Ovary (tissue), 9 donors: ENCODE data around the gene MAGI1. TPM values are rescaled to one million over a fixed set of nuclear protein-coding genes. Genes with fewer than 3 reads are reported as not detected.

Experiments used
- DNase-seq, 5 donors: peaks; one replicate each; pipeline ENCODE4 v3.0.0-alpha.2; 2019 to 2020
- H3K27ac ChIP-seq, 2 donors: fragments of 200-600 bp; one replicate each; pipeline versions ENCODE4 v1.5.1 to v1.8.0; 2019 to 2022
- H3K27me3 ChIP-seq: fragments of 200-600 bp; one replicate; pipeline ENCODE4 v1.8.0; 2022
- H3K36me3 ChIP-seq: fragments of 200-600 bp; sonication (generic); one replicate; pipeline ENCODE4 v1.5.1; 2019
- H3K4me1 ChIP-seq: one replicate; pipeline ENCODE4 v1.8.1; 2013; ENCODE audit warnings: mild to moderate bottlenecking, moderate library complexity; ENCODE audit not compliant: insufficient read depth
- H3K4me3 ChIP-seq: fragments of 200-600 bp; sonication (generic); one replicate; pipeline ENCODE4 v1.5.1; 2017
- H3K9me3 ChIP-seq, 2 donors: fragments of 200-600 bp in 1 of 2; sonication (generic) in 1 of 2; one replicate each; pipeline versions ENCODE4 v1.5.1 to v1.8.1; 2013 to 2019; ENCODE audit warnings: mild to moderate bottlenecking in 1 of 2, moderate library complexity in 1 of 2
- EP300 ChIP-seq: sonication (generic); formaldehyde crosslinking; IDR thresholded peaks from one replicate; pipeline ENCODE4 v1.6.1; 2017; ENCODE audit warnings: antibody characterized with exemption
- POLR2A ChIP-seq: fragments of 450-650 bp; IDR thresholded peaks from one replicate; pipeline ENCODE4 v1.6.1; 2017; ENCODE audit warnings: antibody characterized with exemption, mild to moderate bottlenecking, moderate library complexity
- WGBS, 3 donors: extraction: QIAGEN DNeasy Blood & Tissue Kit in 1 of 3; methylation state at CpG; one replicate each; pipeline versions ENCODE4 v1.1.5 to v1.1.7; 2013 to 2017; 5-methylcytosine and 5-hydroxymethylcytosine counted together
- intact Hi-C, 4 donors: fragments of 100-400 bp; cut with DNase I; formaldehyde crosslinking; loops; one replicate each; pipeline versions ENCODE4 v1.11.0 to v1.15.1; 2022 to 2023
- polyA plus RNA-seq, 2 donors: library from polyadenylated mRNA; stranded (reverse); fragments of 200-250 nt in 1 of 2; fragments of 350-450 nt in 1 of 2; fragmentation: Illumina TruSeq in 1 of 2; extraction: RNeasy Lipid Tissue Mini Kit (QIAGEN cat#74804) in 1 of 2; gene quantifications; one replicate each; pipeline ENCODE4 v1.2.3, GENCODE V29; 2013 to 2014
- total RNA-seq, 7 donors: library from RNA; depleted of rRNA in 2 of 7; stranded (reverse); fragments of >200 nt in 2 of 7; fragmentation: NEBNext Ultra II Directional in 3 of 7; extraction: Animal tissue kit (Norgen Biotek cat#: 25700) in 3 of 7; gene quantifications; one replicate each; pipeline versions ENCODE4 v1.1.0 to v1.2.4, GENCODE V29; 2016 to 2023
- TF ChIP-seq, protein P1 (sequence below), 3 donors: fragments of 450-650 bp in 2 of 3; fragments of 200-600 bp in 1 of 3; IDR thresholded peaks; one replicate each; pipeline versions ENCODE4 v1.5.1 to v1.8.0; 2016 to 2022; ENCODE audit warnings: antibody characterized with exemption in 3 of 3, mild to moderate bottlenecking in 1 of 3
- donor health status: DM: no; HTN: no; CAD: no; lungs with moderate emphysema.
- donor health status: DM: no; HTN: no; CAD: no.
- donor health status: Bipolar disorder and iron deficiency.
- donor health status: DM: yes; HTN: yes; CAD: no.
- donor health status: DM: no; HTN: no; CAD: no.
- donor health status: DM: yes; HTN: yes; CAD: no.

MAGI1 gene
- total and polyA plus RNA-seq, 9 donors: 5.5 to 35.7 (median 8.7) TPM

DNA sequence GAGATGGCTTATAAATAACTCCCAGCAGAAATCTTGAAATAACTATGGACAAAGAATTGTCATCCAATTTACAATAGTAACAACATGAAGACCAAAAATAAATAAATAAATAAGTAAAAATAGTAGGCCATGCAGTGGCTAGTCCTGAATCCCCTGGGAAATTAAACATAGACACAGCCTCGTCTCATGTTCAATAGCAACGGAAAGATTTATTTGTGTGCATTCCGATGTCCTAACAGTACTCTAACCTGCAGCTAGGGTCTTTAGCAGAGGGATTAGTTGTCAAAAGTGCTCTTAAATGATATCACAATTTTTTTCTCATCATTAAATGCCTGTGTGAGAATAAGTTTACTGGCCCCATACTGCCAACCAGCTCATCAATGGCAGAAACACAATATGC lies 474.2 kb downstream of the MAGI1 start:
- H3K9me3 ChIP-seq: no peaks in the 10 kb centered on the region
- H3K27ac ChIP-seq: no peak overlapping the region
- no peak overlapping the region for H3K4me3 ChIP-seq
- no peaks in the 10 kb centered on the region for H3K27me3 ChIP-seq
- H3K36me3 ChIP-seq: no peaks in the 10 kb centered on the region
- no peak for DNase-seq
- H3K4me1 ChIP-seq: no peaks in the 10 kb centered on the region
- intact Hi-C loops: no loop called here
- 91 to 95% (median 92%) methylated on average over 3 of the region's 3 CpGs for WGBS, 3 donors
- no peak for TF ChIP-seq POLR2A
- TF ChIP-seq, protein P1, sequence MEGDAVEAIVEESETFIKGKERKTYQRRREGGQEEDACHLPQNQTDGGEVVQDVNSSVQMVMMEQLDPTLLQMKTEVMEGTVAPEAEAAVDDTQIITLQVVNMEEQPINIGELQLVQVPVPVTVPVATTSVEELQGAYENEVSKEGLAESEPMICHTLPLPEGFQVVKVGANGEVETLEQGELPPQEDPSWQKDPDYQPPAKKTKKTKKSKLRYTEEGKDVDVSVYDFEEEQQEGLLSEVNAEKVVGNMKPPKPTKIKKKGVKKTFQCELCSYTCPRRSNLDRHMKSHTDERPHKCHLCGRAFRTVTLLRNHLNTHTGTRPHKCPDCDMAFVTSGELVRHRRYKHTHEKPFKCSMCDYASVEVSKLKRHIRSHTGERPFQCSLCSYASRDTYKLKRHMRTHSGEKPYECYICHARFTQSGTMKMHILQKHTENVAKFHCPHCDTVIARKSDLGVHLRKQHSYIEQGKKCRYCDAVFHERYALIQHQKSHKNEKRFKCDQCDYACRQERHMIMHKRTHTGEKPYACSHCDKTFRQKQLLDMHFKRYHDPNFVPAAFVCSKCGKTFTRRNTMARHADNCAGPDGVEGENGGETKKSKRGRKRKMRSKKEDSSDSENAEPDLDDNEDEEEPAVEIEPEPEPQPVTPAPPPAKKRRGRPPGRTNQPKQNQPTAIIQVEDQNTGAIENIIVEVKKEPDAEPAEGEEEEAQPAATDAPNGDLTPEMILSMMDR (IDR thresholded peaks at IDR 0.05): no peak
- no peak for TF ChIP-seq EP300

DNA sequence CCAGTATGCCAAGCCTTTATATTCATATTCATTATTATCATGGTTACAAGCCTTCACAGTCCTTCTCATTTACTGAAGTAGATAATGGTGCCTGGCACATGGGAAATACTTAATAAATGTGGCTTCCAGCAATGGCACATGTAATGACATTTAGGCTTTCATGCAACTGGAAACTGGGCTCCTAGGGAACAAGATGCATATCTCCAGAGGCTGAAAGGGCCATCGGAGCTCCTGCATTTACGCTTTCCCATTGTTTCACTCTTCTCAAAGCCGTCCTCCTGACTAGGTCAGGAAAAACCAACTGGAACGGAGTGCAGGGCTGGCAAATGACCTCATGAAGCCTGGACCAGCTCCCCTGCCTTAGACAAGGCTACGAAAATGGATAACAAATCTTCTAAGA lies 474.9 kb downstream of the MAGI1 start:
- TF ChIP-seq, protein P1 (IDR thresholded peaks at IDR 0.05): no peak
- TF ChIP-seq POLR2A (no peak), EP300 (no peak)
- no peak overlapping the region for H3K4me3 ChIP-seq
- H3K36me3 ChIP-seq: no peaks in the 10 kb centered on the region
- WGBS, 3 donors: 94 to 95% (median 95%) methylated on average over 5 of the region's 5 CpGs
- H3K4me1 ChIP-seq: no peaks in the 10 kb centered on the region
- intact Hi-C loops: no loop called here
- H3K27ac ChIP-seq: no peak overlapping the region
- no peaks in the 10 kb centered on the region for H3K9me3 ChIP-seq
- no peak for DNase-seq
- H3K27me3 ChIP-seq: no peaks in the 10 kb centered on the region

DNA sequence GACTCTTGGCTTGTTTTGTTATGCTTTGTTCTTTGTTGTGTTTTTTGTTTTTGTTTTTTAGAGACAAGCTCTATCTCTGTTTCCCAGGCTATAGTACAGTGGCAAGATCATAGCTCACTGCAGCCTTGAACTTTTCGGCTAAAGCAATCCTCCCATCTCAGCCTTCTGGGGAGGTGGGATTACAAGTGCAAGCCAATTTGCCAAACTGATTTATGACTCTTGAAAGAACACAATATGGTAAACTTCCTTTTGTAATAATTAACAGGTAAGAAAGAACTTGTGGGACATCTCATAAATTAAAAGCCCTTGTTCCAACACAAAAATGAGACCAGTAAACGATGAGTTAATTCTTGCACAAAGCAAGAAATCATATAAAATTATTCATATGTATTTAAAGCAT lies 476.3 kb downstream of the MAGI1 start:
- DNase-seq: no peak
- H3K36me3 ChIP-seq: no peaks in the 10 kb centered on the region
- no peak overlapping the region for H3K27ac ChIP-seq
- no peak overlapping the region for H3K4me3 ChIP-seq
- TF ChIP-seq EP300: no peak
- no peak for TF ChIP-seq POLR2A
- TF ChIP-seq, protein P1 (IDR thresholded peaks at IDR 0.05): no peak
- intact Hi-C loops: no loop called here
- H3K27me3 ChIP-seq: no peaks in the 10 kb centered on the region
- H3K9me3 ChIP-seq: no peaks in the 10 kb centered on the region
- WGBS, 3 donors: 52 to 65% (median 61%) methylated on average over 2 of the region's 2 CpGs
- no peaks in the 10 kb centered on the region for H3K4me1 ChIP-seq

DNA sequence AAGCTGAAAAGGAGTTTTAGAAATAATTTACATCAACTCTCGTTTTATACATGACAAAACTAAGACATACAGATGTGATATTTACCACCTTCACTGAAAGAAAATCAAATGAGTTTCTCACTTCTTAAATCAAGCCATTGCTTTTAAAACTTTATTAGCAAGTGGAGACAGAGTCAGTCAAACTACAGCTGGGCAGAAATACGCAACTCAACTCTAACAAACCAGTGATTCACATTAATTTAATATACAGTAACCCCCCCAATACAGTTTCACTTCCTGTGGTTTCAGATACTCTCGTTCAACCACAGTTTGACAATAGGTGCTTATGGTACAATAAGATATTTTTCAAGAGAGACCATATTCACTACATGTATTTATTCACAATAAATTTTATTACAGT lies 477.1 kb downstream of the MAGI1 start:
- no peaks in the 10 kb centered on the region for H3K36me3 ChIP-seq
- intact Hi-C loops: no loop called here
- no peaks in the 10 kb centered on the region for H3K4me1 ChIP-seq
- H3K27ac ChIP-seq: no peak overlapping the region
- 89 to 94% (median 90%) methylated on average over 3 of the region's 3 CpGs for WGBS, 3 donors
- no peak overlapping the region for H3K4me3 ChIP-seq
- no peaks in the 10 kb centered on the region for H3K27me3 ChIP-seq
- no peak for DNase-seq
- no peaks in the 10 kb centered on the region for H3K9me3 ChIP-seq
- no peak for TF ChIP-seq EP300

DNA sequence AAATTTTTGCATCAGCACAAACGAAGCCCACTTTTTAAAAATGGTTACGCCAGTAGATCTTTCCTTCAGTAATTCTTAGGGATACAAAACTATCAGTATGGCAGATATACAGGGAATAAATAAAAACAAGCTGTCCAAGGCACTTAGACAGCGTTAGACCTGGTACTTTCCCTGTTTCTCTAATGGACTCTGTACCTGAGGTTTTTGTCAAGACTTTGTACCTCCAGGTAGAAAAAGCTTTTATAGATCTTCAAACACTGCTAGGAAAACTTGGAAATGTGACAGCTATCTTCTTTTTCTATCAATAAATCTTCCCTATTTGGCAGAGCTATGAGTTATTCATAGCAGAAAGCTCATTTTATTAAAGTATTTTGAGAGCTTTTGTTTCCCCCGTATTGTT lies 477.8 kb downstream of the MAGI1 start:
- no peak overlapping the region for H3K27ac ChIP-seq
- TF ChIP-seq EP300 (no peak), POLR2A (no peak)
- TF ChIP-seq, protein P1 (IDR thresholded peaks at IDR 0.05): no peak
- H3K9me3 ChIP-seq: no peaks in the 10 kb centered on the region
- no peaks in the 10 kb centered on the region for H3K36me3 ChIP-seq
- WGBS, 3 donors: 86 to 90% (median 90%) methylated on average over 4 of the region's 4 CpGs
- intact Hi-C loops: no loop called here
- H3K27me3 ChIP-seq: no peaks in the 10 kb centered on the region
- H3K4me1 ChIP-seq: no peaks in the 10 kb centered on the region
- no peak for DNase-seq
- no peak overlapping the region for H3K4me3 ChIP-seq
